Panc1 (cell line): Measurements from ENCODE around the gene FKBP1B.

Source experiments
- CTCF ChIP-seq: fragments of 450-650 bp; IDR thresholded peaks from 2 replicates; pipeline ENCODE4 v1.5.1; 2017; ENCODE audit warnings: mild to moderate bottlenecking
- REST ChIP-seq, 2 experiments: IDR thresholded peaks; 2 replicates each; pipeline ENCODE4 v1.6.1; 2011 to 2012; ENCODE audit warnings: low read depth in 2 of 2, control low read depth in 1 of 2, low read length in 1 of 2, mild to moderate bottlenecking in 1 of 2, moderate library complexity in 1 of 2; ENCODE audit not compliant: insufficient read depth in 1 of 2

- TF ChIP-seq CTCF (no peak), REST (IDR thresholded peaks at IDR 0.05; ENCODE audit: insufficient read depth in 1 of 2, low read depth in 2 of 2, low read length in 1 of 2) (no peak)
Observed at GRCh38 chr2:24077535-24077877, 28.0 kb downstream of the FKBP1B start.
